ENCODE results near the gene ELOVL6. TPM values are rescaled to one million over a fixed set of nuclear protein-coding genes. Genes with fewer than 3 reads are reported as not detected.

The ELOVL6 gene
- total and polyA plus RNA-seq, 9 of the 15 experiments (the other 6 are each of a cell fraction or from before 2014, with no cell fraction given), result 18.3 to 82.6 (median 46.0) TPM

GRCh38 chr4:110198435-110199416, at the start of gene ELOVL6 (continued):
- peak in 1 of 2 experiments; percentile 53; a peak in 1 of 4 replicates for TF ChIP-seq ZMIZ1 (IDR thresholded peaks at IDR 0.05; ENCODE audit: low read depth in 2 of 2, low read length in 2 of 2)
- peak; percentile 64 for TF ChIP-seq BRD9 (IDR thresholded peaks at IDR 0.05; ENCODE audit: low read depth, partially characterized antibody)
- TF ChIP-seq MCM5 (IDR thresholded peaks at IDR 0.05; ENCODE audit: low read depth), result no peak
- TF ChIP-seq ETS1 (conservative IDR thresholded peaks at IDR 0.05; ENCODE audit: control insufficient read depth, low read depth, low read length), result 0 out of 2 replicates have a peak, but pooled peaks have one; percentile 40
- no peak for TF ChIP-seq ZNF175 (CRISPR knock-in tag; IDR thresholded peaks at IDR 0.05; ENCODE audit: low read depth)
- peak; percentile 67 for TF ChIP-seq PML (IDR thresholded peaks at IDR 0.05; ENCODE audit: low read length)
- no peak for TF ChIP-seq ZFPM2 (CRISPR knock-in tag; IDR thresholded peaks at IDR 0.05)
- no peak for TF ChIP-seq SRSF9 (IDR thresholded peaks at IDR 0.05; ENCODE audit: borderline replicate concordance, low read depth, low read length)
- TF ChIP-seq ZNF263 (CRISPR knock-in tag; IDR thresholded peaks at IDR 0.05; ENCODE audit: borderline replicate concordance), result peak; percentile 70; the same call in 1 of the 2 replicates
- TF ChIP-seq GTF2B (IDR thresholded peaks at IDR 0.05; ENCODE audit: extremely low read depth, insufficient read length), result peak; percentile 5
- no peak for TF ChIP-seq ZNF124 (CRISPR knock-in tag; IDR thresholded peaks at IDR 0.05)
- peak; percentile 58; the same call in 1 of the 2 replicates for TF ChIP-seq MBD2 (IDR thresholded peaks at IDR 0.05; ENCODE audit: borderline replicate concordance, low read depth)
- no peak for TF ChIP-seq NCOA2 (IDR thresholded peaks at IDR 0.05; ENCODE audit: partially characterized antibody in 2 of 2)
- no peak for TF ChIP-seq E2F4 (CRISPR knock-in tag; IDR thresholded peaks at IDR 0.05; ENCODE audit: low read depth)
- no peak for TF ChIP-seq PATZ1 (CRISPR knock-in tag; IDR thresholded peaks at IDR 0.05; ENCODE audit: borderline replicate concordance)
- TF ChIP-seq SOX6 (IDR thresholded peaks at IDR 0.05), result peak; percentile 81
- TF ChIP-seq NFRKB (IDR thresholded peaks at IDR 0.05; ENCODE audit: low read depth), result peak; percentile 75; the same call in 1 of the 2 replicates
